Astrocyte (in vitro differentiated cells and primary cell): ENCODE measurements around the gene SCIMP.

Experiments used
- EZH2 ChIP-seq: IDR thresholded peaks from 2 replicates; pipeline ENCODE4 v1.6.1; 2012; ENCODE audit warnings: mild to moderate bottlenecking, low read length, inconsistent platforms; ENCODE audit not compliant: insufficient read depth
- TF ChIP-seq, protein P1 (sequence below): IDR thresholded peaks from 2 replicates; pipeline ENCODE4 v1.5.1; 2011; ENCODE audit warnings: low read depth, mild to moderate bottlenecking, inconsistent platforms, low read length, moderate library complexity; ENCODE audit not compliant: insufficient read depth

DNA sequence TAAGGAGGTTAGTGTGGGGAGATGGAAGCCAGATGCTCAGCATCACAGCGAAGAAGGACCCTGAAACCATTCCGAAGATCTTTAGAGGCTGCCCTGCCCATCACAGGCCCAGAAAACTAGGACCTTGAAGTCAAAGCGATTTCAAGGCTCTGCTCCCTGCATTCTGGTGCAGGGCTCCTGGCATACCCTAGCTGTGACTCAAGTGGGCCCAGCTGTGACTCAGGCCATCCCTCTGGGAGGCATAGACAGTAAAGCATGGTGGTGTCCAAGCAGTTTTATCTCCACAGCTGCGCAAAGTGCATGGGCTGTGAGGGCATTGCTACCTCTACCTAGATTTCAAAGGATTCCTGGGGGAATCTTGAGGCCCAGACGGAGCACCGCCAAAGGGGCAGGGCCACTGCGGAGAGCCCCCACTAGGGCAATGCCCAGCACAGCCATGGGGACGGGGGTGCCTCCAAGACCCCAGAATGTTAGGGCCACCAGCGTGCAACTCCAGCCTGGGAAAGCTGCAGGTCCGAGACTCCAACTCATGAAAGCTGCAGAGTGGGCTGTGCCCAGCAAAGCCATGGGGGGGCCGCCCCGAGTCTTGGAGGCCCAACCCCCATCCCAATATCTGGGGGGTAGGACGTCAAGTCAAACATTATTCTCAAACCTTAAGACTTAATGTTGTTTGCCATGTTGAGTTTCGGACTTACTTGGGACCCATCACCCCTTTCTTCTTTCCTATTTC lies 31.3 kb downstream of the SCIMP start:
- TF ChIP-seq, protein P1, sequence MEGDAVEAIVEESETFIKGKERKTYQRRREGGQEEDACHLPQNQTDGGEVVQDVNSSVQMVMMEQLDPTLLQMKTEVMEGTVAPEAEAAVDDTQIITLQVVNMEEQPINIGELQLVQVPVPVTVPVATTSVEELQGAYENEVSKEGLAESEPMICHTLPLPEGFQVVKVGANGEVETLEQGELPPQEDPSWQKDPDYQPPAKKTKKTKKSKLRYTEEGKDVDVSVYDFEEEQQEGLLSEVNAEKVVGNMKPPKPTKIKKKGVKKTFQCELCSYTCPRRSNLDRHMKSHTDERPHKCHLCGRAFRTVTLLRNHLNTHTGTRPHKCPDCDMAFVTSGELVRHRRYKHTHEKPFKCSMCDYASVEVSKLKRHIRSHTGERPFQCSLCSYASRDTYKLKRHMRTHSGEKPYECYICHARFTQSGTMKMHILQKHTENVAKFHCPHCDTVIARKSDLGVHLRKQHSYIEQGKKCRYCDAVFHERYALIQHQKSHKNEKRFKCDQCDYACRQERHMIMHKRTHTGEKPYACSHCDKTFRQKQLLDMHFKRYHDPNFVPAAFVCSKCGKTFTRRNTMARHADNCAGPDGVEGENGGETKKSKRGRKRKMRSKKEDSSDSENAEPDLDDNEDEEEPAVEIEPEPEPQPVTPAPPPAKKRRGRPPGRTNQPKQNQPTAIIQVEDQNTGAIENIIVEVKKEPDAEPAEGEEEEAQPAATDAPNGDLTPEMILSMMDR, result no peak
- TF ChIP-seq EZH2, result no peak
